Spinal cord (tissue), 10 donors: Measurements from ENCODE around the gene SCART1. TPM values are rescaled to one million over a fixed set of nuclear protein-coding genes. Genes with fewer than 3 reads are reported as not detected.

Source experiments
- DNase-seq, 6 donors: peaks; one replicate each; pipeline versions ENCODE4 v3.0.0 to v3.0.0-alpha.2; 2013 to 2015; ENCODE audit warnings: low spot score in 6 of 6, low read depth in 4 of 6
- H3K27ac ChIP-seq: one replicate; pipeline ENCODE4 v1.5.1; 2013; ENCODE audit warnings: low read depth, low read length, control low read depth
- H3K27me3 ChIP-seq: one replicate; pipeline ENCODE4 v1.6.1; 2013; ENCODE audit warnings: low read length; ENCODE audit not compliant: control insufficient read depth, insufficient read depth
- H3K36me3 ChIP-seq: one replicate; pipeline ENCODE4 v1.6.1; 2013; ENCODE audit warnings: low read length; ENCODE audit not compliant: control insufficient read depth, insufficient read depth
- H3K4me1 ChIP-seq: one replicate; pipeline ENCODE4 v1.6.1; 2013; ENCODE audit warnings: low read length; ENCODE audit not compliant: control insufficient read depth, insufficient read depth
- H3K4me3 ChIP-seq: one replicate; pipeline ENCODE4 v1.5.1; 2013; ENCODE audit warnings: low read depth, low read length, control low read depth
- H3K9me3 ChIP-seq: one replicate; pipeline ENCODE4 v1.6.1; 2013; ENCODE audit warnings: low read length; ENCODE audit not compliant: control insufficient read depth, insufficient read depth
- WGBS: methylation state at CpG from one replicate; pipeline ENCODE4 v1.1.5; 2013; ENCODE audit warnings: missing lambda C conversion rate; ENCODE audit not compliant: insufficient coverage; 5-methylcytosine and 5-hydroxymethylcytosine counted together
- polyA plus RNA-seq, 2 donors: library from polyadenylated mRNA; unstranded; fragments of 120-200 nt; gene quantifications; one replicate each; pipeline ENCODE4 v1.2.1, GENCODE V29; 2013; ENCODE audit not compliant: insufficient read length in 2 of 2
- total RNA-seq, 2 donors: library from RNA; depleted of rRNA in 1 of 2; stranded (reverse); fragments of 120-200 nt in 1 of 2; fragments of >200 nt in 1 of 2; gene quantifications; one replicate each; pipeline versions ENCODE4 v1.2.3 to v1.2.4, GENCODE V29; 2013 to 2014
- donor health status: healthy.

The SCART1 gene
- total and polyA plus RNA-seq, 4 donors = 1.7 to 2.9 (median 2.3) TPM

DNA sequence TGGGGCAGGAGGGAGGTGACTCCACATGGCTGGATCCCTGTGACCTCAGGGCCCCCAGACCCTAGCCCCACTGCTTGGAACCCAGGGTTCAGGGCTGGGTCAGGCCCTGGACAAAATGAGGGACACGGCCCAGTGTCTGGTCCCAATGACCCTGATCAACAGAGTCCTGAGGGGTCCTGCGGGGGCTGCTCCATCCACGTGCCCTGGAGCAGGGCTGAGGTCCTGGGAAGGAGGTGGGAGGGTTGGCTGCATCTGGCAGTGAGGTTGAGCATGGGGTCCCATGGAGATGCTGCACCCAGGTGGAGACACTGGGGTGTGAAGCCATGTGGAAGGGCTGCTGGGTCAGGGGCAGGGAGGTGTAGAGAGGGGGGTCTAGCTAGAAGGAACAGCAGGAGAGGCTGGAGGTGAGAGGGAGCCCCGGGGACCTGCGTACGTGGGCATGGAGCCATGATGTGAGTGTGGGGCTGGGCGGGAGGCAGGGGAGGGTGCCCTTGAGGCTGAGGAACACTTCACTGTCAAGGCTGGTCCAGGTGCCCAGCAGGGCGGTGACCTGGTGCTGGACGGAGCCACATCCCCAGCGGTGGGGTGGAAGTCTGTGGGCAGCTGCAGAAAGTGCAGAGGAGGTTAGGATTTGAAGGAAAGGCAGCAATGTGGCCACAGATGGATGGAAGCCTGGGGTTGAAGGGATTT lies 604 bp downstream of the SCART1 start:
- Histone ChIP-seq H3K27ac (no peak overlapping the region), H3K36me3 (peaks cover 4% of the 10 kb centered on the region), H3K27me3 (no peaks in the 10 kb centered on the region), H3K9me3 (no peaks in the 10 kb centered on the region), H3K4me1 (no peaks in the 10 kb centered on the region), H3K4me3 (no peak overlapping the region)
- WGBS = 90% methylated on average over 10 of the region's 10 CpGs
- no peak for DNase-seq

- Histone ChIP-seq H3K4me3 (no peak overlapping the region), H3K27ac (no peak overlapping the region), H3K36me3 (peaks cover 4% of the 10 kb centered on the region), H3K9me3 (no peaks in the 10 kb centered on the region), H3K4me1 (no peaks in the 10 kb centered on the region), H3K27me3 (no peaks in the 10 kb centered on the region)
- no peak for DNase-seq
- WGBS = 88% methylated on average over 3 of the region's 5 CpGs
Measured at GRCh38 chr10:133455196-133455595, 1.5 kb downstream of the SCART1 start.

- WGBS = 81% methylated on average over 6 of the region's 7 CpGs
- Histone ChIP-seq H3K36me3 (peaks cover 4% of the 10 kb centered on the region), H3K27me3 (no peaks in the 10 kb centered on the region), H3K4me3 (no peak overlapping the region), H3K27ac (no peak overlapping the region), H3K9me3 (no peaks in the 10 kb centered on the region), H3K4me1 (no peaks in the 10 kb centered on the region)
- DNase-seq = no peak
Measured at GRCh38 chr10:133455611-133456031, 1.9 kb downstream of the SCART1 start.

DNA sequence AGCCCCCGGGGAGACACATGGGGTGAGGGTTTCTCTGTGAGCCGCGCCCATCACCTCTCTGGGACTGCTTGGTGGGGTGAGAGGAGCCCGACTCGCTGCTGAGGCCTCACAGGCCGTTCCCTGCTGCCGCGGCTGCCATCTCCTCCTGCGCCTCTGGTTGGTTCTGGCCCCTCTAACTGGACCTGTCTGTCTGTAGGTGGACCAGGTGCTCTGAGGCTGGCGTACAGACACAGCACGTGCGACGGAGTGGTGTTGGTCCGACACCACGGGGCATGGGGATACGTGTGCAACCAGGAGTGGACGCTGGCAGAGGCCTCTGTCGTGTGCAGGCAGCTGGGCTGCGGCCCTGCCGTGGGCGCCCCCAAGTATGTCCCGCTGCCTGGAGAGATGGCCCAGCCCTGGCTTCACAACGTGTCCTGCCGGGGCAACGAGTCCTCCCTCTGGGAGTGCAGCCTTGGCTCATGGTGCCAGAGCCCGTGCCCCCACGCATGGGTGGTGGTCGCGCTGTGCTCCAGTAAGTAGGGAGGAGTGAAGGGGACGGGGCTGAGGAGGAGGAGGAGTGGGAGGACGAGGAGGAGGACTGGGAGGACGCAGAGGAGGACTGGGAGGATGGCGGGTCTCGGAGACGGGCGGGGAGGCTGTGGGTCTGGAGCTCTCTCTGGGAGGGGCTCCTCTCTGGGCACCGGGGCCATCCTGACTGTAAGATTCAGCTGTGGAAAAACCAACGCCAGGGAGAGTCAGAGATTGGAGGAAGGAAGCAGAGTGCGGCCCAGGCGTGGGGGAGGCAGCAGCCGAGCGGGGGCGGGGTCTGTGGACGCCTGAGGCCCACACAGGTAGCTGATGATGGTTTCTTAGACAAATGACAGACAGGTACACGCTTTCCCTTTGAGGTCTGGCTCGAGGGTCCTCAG lies 2.6 kb downstream of the SCART1 start:
- H3K4me3 ChIP-seq = no peak overlapping the region
- no peaks in the 10 kb centered on the region for H3K9me3 ChIP-seq
- no peak for DNase-seq
- no peaks in the 10 kb centered on the region for H3K4me1 ChIP-seq
- peaks cover 4% of the 10 kb centered on the region for H3K36me3 ChIP-seq
- no peak overlapping the region for H3K27ac ChIP-seq
- WGBS = 86% methylated on average over 44 of the region's 46 CpGs
- H3K27me3 ChIP-seq = no peaks in the 10 kb centered on the region

- Histone ChIP-seq H3K36me3 (peaks cover 6% of the 10 kb centered on the region), H3K4me3 (no peak overlapping the region), H3K27ac (no peak overlapping the region), H3K4me1 (no peaks in the 10 kb centered on the region), H3K27me3 (no peaks in the 10 kb centered on the region), H3K9me3 (no peaks in the 10 kb centered on the region)
- DNase-seq = no peak
- WGBS = 89% methylated on average over 34 of the region's 34 CpGs
Measured at GRCh38 chr10:133457100-133457841, 3.5 kb downstream of the SCART1 start.

DNA sequence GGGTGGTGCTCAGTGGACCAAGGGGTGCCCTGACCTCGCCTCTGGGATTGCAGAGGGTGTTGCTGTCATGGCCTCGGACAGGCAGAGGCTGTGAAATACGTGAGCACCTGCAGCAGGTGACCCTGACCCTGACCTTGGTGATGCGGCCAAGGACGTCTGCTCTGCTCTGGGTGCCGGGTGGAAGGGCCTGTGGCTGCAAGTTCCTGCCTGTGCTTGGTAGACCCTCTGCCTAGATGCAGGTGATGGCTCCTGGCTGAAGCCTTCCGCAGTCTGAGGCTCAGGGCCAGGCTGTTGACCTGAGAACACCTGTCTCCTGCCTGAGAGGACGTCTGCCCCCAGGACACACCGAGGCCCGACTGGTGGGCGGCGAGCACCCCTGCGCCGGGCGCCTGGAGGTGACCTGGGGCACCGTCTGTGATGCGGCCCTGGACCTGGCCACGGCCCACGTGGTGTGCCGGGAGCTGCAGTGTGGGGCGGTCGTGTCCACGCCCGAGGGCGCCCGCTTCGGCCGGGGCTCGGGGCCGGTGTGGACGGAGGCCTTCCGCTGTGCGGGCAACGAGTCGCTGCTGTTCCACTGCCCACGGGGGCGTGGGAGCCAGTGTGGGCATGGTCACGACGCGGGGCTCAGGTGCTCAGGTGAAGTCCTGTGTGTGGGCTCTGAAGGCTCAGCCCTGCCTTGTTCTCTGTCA lies 4.4 kb downstream of the SCART1 start:
- Histone ChIP-seq H3K4me1 (no peaks in the 10 kb centered on the region), H3K27ac (no peak overlapping the region), H3K4me3 (no peak overlapping the region), H3K27me3 (no peaks in the 10 kb centered on the region), H3K9me3 (no peaks in the 10 kb centered on the region), H3K36me3 (peaks cover 6% of the 10 kb centered on the region)
- WGBS = 92% methylated on average over 40 of the region's 40 CpGs
- DNase-seq = no peak

GRCh38 chr10:133458710-133459453 lies 5.1 kb downstream of the SCART1 start:
- H3K27ac ChIP-seq = no peak overlapping the region
- H3K4me1 ChIP-seq = no peaks in the 10 kb centered on the region
- H3K4me3 ChIP-seq = no peak overlapping the region
- H3K9me3 ChIP-seq = no peaks in the 10 kb centered on the region
- peaks cover 6% of the 10 kb centered on the region for H3K36me3 ChIP-seq
- WGBS = 83% methylated on average over 21 of the region's 21 CpGs
- no peak for DNase-seq
- no peaks in the 10 kb centered on the region for H3K27me3 ChIP-seq

DNA sequence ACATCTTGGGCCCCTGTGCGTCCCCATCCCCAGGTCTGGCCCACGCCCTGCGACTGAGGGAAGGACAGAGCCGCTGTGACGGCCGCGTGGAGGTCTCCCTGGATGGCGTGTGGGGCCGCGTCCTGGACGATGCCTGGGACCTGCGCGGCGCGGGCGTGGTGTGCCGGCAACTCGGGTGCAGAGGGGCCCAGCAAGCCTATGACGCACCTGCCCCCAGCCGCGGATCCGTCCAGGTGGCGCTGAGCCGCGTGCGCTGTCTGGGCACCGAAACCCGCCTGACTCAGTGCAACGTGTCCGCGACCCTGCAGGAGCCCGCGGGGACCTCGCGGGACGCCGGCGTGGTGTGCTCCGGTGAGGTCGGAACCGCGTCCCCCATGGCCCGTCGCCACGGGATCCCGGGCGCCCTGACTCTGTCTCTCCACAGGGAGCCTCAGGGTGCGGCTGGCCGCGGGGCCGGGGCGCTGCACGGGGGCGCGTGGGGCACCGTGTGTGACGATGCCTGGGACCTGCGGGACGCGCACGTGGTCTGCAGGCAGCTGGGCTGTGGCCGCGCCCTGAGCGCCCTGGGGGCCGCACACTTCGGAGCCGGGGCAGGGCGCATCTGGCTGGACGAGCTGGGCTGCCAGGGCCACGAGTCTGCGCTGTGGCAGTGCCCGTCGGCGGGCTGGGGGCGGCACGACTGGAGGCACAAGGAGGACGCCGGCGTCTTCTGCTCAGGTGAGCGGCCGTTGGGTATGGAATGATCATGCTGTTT lies 5.9 kb downstream of the SCART1 start:
- H3K4me1 ChIP-seq = no peaks in the 10 kb centered on the region
- DNase-seq = no peak
- H3K4me3 ChIP-seq = no peak overlapping the region
- H3K27me3 ChIP-seq = peaks cover 2% of the 10 kb centered on the region
- H3K36me3 ChIP-seq = peaks cover 6% of the 10 kb centered on the region
- no peaks in the 10 kb centered on the region for H3K9me3 ChIP-seq
- WGBS = 52% methylated on average over 81 of the region's 81 CpGs
- H3K27ac ChIP-seq = no peak overlapping the region
